ENCODE results near the gene RIMS3. TPM values are rescaled to one million over a fixed set of nuclear protein-coding genes. Genes with fewer than 3 reads are reported as not detected.
"Not testable (repeated sequence)": the region's sequence is repeated elsewhere in the genome, so short reads cannot be mapped to it uniquely, and the experiment has no call there.

The RIMS3 gene
- total RNA-seq, 2 experiments from 2014 or later = 2.1 to 5.3 TPM

GRCh38 chr1:40641601-40642242 is 23.8 kb downstream of the RIMS3 start:
- ATAC-seq = no peak
- no peak for DNase-seq
- Mint-ChIP-seq H3K36me3 (no peaks in the 10 kb centered on the region), H3K4me3 (no peak overlapping the region), H3K4me1 (peaks cover 8% of the 10 kb centered on the region), H3K27ac (no peak overlapping the region), H3K27me3 (no peaks in the 10 kb centered on the region), H3K9me3 (ENCODE audit: low read depth) (no peaks in the 10 kb centered on the region)
- CTCF ChIA-PET = interaction anchor here (1.7 to 1.8 kb wide), 2 partner anchors 12 to 24 kb away, joined by 6 to 8 read pairs; partner anchors contain the start of gene RIMS3

- H3K9me3 Mint-ChIP-seq (ENCODE audit: low read depth) = no peaks in the 10 kb centered on the region
- ATAC-seq = no peak
- H3K27me3 Mint-ChIP-seq = no peaks in the 10 kb centered on the region
- H3K36me3 Mint-ChIP-seq = peaks cover 1% of the 10 kb centered on the region
- H3K4me3 Mint-ChIP-seq = no peak overlapping the region
- peaks cover 8% of the 10 kb centered on the region for H3K4me1 Mint-ChIP-seq
- no peak overlapping the region for H3K27ac Mint-ChIP-seq
- CTCF ChIA-PET = interaction anchor here (1.0 to 2.0 kb wide), 6 partner anchors 11 to 47 kb away, joined by 3 to 8 read pairs (median 4); partner anchors contain the start of gene RIMS3
- no peak for DNase-seq
These were observed 25.0 kb downstream of the RIMS3 start for GRCh38 chr1:40640314-40641076.

DNA sequence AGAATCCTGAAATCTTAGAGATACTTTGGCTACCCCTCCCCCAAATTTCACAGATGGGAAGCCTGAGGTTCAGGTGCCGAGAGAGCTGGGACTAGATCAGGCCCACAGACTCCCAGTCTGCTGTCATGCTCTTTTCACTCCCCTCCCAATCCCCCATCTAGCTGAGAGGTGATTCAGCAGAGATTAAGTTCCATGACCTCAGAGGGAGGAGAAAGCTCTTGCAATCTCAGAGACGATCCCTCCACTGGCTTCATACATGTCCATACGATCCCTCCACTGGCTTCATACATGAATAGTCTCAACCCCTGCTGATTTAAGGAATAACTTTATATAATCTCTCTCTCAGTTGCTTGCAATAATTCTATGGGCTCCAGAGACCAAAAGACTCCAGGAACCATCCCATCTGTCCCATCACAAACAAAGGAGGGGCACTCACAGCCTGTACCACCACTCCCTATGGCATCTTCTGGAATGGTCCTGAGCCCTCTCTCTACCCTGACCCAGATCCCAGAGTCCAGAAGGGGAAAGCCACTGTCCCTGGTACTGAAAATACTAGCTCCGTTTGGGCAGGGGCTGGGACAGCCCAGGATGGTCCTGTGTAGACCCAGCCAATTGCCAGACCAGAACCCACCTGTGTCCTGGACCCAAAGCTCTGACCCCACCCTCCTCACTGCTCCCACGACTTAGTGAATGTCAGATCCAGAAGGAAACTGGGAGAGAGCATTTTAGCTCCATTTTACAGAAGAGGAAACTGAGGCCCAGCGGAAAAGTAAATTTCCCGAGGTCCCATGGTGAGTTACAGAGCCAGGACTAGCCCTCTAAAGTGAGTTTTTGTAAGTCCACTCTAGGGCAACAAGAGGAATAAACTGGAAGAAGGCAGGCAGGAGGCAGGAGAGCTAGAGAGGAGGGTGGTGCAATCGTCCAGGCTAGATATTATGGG is 27.1 kb downstream of the RIMS3 start:
- DNase-seq (no peak), ATAC-seq (no peak)
- Mint-ChIP-seq H3K4me3 (no peak overlapping the region), H3K36me3 (peaks cover 3% of the 10 kb centered on the region), H3K27ac (no peak overlapping the region), H3K9me3 (ENCODE audit: low read depth) (no peaks in the 10 kb centered on the region), H3K4me1 (peaks cover 17% of the 10 kb centered on the region), H3K27me3 (no peaks in the 10 kb centered on the region)
- CTCF ChIA-PET = interaction anchor here (0.8 to 1.2 kb wide), 2 partner anchors 136 to 314 kb away, joined by 3 read pairs; no protein-coding TSS in a partner anchor

DNA sequence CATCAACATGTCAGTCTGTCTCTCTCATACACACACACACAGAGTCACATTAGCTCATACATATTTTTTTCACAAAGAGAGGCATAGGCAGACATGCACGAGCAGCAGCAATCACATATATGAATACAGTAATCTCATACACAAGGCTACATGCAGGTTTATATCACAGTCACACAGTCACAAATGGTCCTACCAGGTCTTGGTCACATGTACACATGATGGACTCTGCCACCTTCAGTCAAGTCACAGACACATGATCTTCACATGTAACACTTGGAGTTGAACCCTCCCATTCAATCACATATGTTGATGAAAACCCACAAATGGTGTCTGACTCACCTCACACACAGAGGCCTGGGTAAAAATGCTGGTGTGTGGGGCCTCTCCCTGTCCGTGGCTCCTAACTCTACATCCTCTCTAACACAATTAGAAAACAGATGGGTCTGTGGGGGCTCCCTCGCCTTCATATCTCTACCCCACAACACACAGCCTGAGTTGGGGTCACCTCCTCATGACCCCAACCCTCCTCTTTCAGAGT is 27.9 kb downstream of the RIMS3 start:
- H3K36me3 Mint-ChIP-seq = peaks cover 3% of the 10 kb centered on the region
- H3K4me1 Mint-ChIP-seq = peaks cover 17% of the 10 kb centered on the region
- no peak for DNase-seq
- H3K9me3 Mint-ChIP-seq (ENCODE audit: low read depth) = no peaks in the 10 kb centered on the region
- no peak overlapping the region for H3K4me3 Mint-ChIP-seq
- no peaks in the 10 kb centered on the region for H3K27me3 Mint-ChIP-seq
- CTCF ChIA-PET = no interaction called here
- no peak overlapping the region for H3K27ac Mint-ChIP-seq
- ATAC-seq = no peak

DNA sequence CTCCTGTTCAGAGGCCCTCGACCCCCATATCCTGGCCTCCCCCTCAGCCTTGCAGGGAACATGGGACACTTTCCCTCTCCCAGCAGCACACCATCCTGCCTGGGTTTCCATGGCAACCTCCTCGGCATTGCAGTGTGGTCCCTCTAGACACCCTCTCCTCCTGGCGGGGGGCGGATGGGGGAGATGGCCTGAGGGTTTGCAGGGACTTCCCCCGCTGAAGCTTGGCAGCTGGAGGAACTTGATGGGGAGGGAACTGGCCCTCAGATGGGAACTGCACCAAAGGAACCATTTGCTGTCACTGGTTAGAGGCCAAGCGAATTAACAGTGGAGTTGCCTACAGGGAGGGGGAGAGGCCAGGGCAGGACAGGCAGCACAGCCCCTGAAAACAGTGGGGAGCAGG is 28.7 kb downstream of the RIMS3 start:
- peaks cover 3% of the 10 kb centered on the region for H3K36me3 Mint-ChIP-seq
- ATAC-seq (no peak), DNase-seq (no peak)
- no peaks in the 10 kb centered on the region for H3K9me3 Mint-ChIP-seq (ENCODE audit: low read depth)
- no peaks in the 10 kb centered on the region for H3K27me3 Mint-ChIP-seq
- no peak overlapping the region for H3K4me3 Mint-ChIP-seq
- CTCF ChIA-PET = no interaction called here
- H3K27ac Mint-ChIP-seq = no peak overlapping the region
- peaks cover 17% of the 10 kb centered on the region for H3K4me1 Mint-ChIP-seq

DNA sequence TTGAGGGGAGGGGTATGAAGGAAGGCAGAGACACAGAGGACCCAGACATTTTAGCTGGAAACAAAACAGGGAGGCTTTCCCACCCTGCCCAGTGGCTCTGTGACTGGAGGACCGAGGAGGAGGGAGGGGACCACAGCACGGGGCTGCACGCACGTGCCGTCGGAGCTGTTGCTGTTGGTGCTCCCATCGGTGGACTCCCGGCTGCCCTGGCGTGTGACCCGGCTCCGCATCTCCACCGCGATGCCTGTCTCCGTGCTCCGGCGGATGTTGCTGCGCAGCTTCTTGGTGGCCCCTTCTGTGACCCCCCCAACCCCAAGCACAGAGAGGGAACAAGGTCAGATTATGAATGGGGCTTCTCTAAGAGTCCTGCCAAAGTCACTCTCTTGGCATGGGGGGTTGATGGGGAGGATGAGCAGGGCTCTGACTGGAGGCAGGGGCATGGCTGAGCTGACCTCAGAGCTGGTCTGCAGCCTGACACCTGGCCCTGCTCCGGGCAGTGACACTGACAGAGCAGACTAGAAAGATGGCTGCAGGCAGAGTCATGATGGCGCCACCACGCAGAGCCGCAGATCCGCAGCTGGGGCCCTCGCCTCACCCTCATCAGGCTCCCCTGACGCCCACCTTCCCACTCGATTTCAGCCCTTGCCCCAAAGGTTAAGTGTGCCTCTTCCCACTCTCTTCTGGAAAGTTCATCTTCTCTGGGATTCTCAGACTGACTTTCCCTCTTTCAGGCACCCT is 29.6 kb downstream of the RIMS3 start:
- DNase-seq (no peak), ATAC-seq (no peak)
- Mint-ChIP-seq H3K4me3 (no peak overlapping the region), H3K36me3 (peaks cover 3% of the 10 kb centered on the region), H3K27ac (no peak overlapping the region), H3K9me3 (ENCODE audit: low read depth) (no peaks in the 10 kb centered on the region), H3K27me3 (no peaks in the 10 kb centered on the region), H3K4me1 (peaks cover 17% of the 10 kb centered on the region)
- CTCF ChIA-PET = no interaction called here

DNA sequence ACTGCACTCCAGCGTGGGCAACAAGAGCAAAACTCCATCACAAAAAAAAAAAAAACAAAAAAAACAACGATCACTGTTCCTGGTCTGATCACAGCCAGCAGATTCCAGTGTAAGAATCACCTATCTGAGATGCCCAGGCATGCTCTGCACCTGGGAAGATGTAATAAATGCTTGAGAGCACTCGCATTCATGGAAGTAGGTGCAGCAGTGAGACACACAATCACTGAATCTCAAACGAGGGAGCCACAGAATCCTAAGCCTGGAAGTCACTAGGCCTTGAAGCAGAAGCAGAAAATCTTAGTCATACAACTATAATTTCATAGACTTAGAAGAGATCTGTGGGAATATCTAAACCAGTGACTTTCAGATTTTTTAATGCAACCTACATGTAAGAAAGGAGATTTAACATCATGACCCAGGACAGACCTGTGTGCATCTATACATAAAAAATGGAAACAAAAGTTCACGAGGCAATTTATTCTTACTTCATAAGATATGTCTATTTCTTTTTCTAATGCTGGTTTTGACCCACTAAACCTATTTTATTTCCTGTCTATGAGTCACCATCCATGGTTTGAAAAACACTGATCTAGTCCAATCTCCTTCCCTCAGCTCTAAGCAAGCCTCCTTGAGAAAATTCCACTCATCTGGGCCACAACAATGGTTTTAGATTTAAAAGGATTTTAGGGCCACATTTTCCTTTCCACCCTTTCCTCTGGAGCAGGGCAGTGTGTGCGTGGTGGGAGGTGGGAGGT is 30.4 kb downstream of the RIMS3 start:
- H3K9me3 Mint-ChIP-seq (ENCODE audit: low read depth) = no peaks in the 10 kb centered on the region
- H3K4me3 Mint-ChIP-seq = no peak overlapping the region
- CTCF ChIA-PET = no interaction called here
- no peak for DNase-seq
- ATAC-seq = no peak
- no peak overlapping the region for H3K27ac Mint-ChIP-seq
- peaks cover 16% of the 10 kb centered on the region for H3K4me1 Mint-ChIP-seq
- H3K27me3 Mint-ChIP-seq = no peaks in the 10 kb centered on the region
- peaks cover 3% of the 10 kb centered on the region for H3K36me3 Mint-ChIP-seq

DNA sequence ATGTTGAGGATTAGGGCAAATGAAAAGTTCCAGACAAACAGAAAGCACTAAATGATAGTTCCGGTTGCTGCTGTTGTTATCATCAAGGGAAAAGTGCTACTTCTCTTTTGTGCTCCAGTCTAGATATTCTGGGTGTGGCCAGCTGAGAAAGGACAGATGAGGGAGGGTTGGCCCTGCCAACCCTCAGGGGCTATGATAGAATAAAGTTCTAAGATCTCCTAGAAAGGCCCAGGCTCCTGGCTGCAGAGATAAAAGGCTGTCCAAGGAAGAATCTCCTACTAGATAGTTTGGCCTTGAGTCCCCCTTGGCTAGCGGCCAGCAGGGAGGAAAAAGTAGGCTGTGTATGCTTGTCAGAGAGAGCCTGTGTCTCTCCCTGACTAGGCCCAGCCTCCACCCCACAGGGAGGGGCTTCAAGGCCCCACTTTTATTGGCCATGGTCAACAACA is 31.5 kb downstream of the RIMS3 start:
- ATAC-seq (no peak), DNase-seq (no peak)
- H3K9me3 Mint-ChIP-seq (ENCODE audit: low read depth) = no peaks in the 10 kb centered on the region
- no peak overlapping the region for H3K27ac Mint-ChIP-seq
- peaks cover 27% of the 10 kb centered on the region for H3K4me1 Mint-ChIP-seq
- H3K36me3 Mint-ChIP-seq = peaks cover 3% of the 10 kb centered on the region
- CTCF ChIA-PET = no interaction called here
- H3K27me3 Mint-ChIP-seq = no peaks in the 10 kb centered on the region
- H3K4me3 Mint-ChIP-seq = no peak overlapping the region

DNA sequence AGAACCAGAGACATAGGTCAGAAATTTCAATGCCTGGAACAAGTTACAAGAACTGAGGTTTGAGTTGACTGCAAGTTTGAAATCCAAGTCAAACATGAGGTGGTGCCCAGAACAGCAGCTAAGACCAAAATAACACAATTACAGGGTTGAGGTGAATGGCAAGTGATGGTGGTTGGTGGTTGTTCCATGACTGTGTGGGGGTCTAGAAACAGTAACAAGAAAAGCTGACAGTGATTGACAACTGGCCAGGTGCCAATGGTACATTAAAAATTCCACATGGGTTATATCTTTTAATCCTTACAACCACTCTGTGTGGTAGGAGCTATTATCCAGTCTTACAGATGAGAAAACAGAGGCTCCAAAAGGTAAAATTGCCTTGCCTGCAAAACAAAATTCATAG is 32.0 kb downstream of the RIMS3 start:
- H3K4me3 Mint-ChIP-seq = no peak overlapping the region
- no peaks in the 10 kb centered on the region for H3K9me3 Mint-ChIP-seq (ENCODE audit: low read depth)
- H3K27me3 Mint-ChIP-seq = no peaks in the 10 kb centered on the region
- peaks cover 31% of the 10 kb centered on the region for H3K4me1 Mint-ChIP-seq
- DNase-seq (no peak), ATAC-seq (no peak)
- peaks cover 3% of the 10 kb centered on the region for H3K36me3 Mint-ChIP-seq
- CTCF ChIA-PET = no interaction called here
- no peak overlapping the region for H3K27ac Mint-ChIP-seq

DNA sequence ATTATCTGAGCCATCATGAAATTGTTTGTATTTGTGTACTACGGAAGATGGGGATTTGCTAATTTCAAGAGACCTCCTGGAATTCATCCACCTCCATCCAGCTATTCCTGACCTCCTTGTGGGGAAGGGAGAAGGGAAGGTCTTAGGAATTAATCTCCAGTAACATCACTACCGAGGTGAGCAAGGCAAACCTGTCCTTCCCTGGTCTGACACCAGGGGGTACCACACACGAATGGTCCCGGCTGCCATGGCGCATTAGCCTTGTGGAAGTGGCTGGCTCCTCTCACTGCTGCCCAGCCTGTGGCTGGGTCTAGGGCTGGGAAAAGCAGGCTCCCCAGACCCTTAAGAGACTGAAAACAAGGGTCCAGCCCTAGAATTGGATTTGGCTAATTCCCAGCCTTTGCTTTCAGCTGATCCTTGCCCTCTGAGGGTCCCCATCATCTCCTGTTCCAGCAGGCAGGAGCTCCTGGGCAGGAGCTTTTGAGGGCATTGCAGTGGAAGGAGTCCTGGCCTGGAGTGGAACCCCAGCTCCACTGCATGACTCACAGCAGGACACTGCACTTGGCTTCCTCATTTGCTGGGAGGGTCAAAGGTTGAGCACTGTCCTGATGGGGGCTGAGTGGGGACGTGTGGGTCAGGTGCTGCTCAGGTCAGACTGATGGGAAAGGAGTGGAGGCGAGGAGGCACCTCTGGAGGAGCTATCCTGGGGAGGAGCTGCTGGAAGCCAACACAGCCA is 34.8 kb downstream of the RIMS3 start:
- Mint-ChIP-seq H3K4me1 (peaks cover 35% of the 10 kb centered on the region), H3K9me3 (ENCODE audit: low read depth) (no peaks in the 10 kb centered on the region), H3K36me3 (peaks cover 2% of the 10 kb centered on the region), H3K4me3 (no peak overlapping the region), H3K27ac (no peak overlapping the region), H3K27me3 (no peaks in the 10 kb centered on the region)
- ATAC-seq (no peak), DNase-seq (peak; percentile 51)
- CTCF ChIA-PET = interaction anchor here (0.9 to 2.4 kb wide), 6 partner anchors 10 to 318 kb away, joined by 3 to 9 read pairs (median 5); no protein-coding TSS in a partner anchor

- H3K27me3 Mint-ChIP-seq; H3K36me3 Mint-ChIP-seq; H3K4me3 Mint-ChIP-seq; H3K9me3 Mint-ChIP-seq (ENCODE audit: low read depth): not testable (repeated sequence)
- CTCF ChIA-PET = interaction anchor here (0.7 to 3.0 kb wide), 11 partner anchors 11 to 320 kb away, joined by 3 to 10 read pairs (median 6); no protein-coding TSS in a partner anchor
- DNase-seq (peak; percentile 79), ATAC-seq (peak; percentile 63)
- H3K4me1 Mint-ChIP-seq = peaks cover 28% of the 10 kb centered on the region
- H3K27ac Mint-ChIP-seq = peak overlapping the region; percentile 78
These were observed 35.9 kb downstream of the RIMS3 start for GRCh38 chr1:40629546-40629945.
